Lung (tissue), 12 donors: ENCODE results near the gene SDCBP2. TPM values are rescaled to one million over a fixed set of nuclear protein-coding genes. Genes with fewer than 3 reads are reported as not detected.

Experiments
- ATAC-seq: fragments of 200-7000 bp; cut with Tn5 transposase; one replicate; pipeline ENCODE4 v1.9.1; 2020; ENCODE audit warnings: moderate number of reproducible peaks; ENCODE audit not compliant: insufficient read depth, low FRiP score
- DNase-seq, 3 donors: peaks; one replicate each; pipeline ENCODE4 v3.0.0-alpha.2; 2013 to 2017
- H3K27ac ChIP-seq, 2 donors: one replicate each; pipeline ENCODE4 v1.5.1; 2013; ENCODE audit warnings: mild to moderate bottlenecking in 2 of 2, moderate library complexity in 2 of 2, control low read depth in 1 of 2, inconsistent platforms in 1 of 2, low read depth in 1 of 2, low read length in 1 of 2
- H3K27me3 ChIP-seq, 3 donors: one replicate each; pipeline ENCODE4 v1.5.1; 2013; ENCODE audit warnings: low read length in 2 of 3; ENCODE audit not compliant: control insufficient read depth in 3 of 3, insufficient read depth in 3 of 3
- H3K36me3 ChIP-seq, 4 donors: one replicate each; pipeline ENCODE4 v1.5.1; 2013; ENCODE audit warnings: low read length in 4 of 4, mild to moderate bottlenecking in 1 of 4, moderate library complexity in 1 of 4; ENCODE audit not compliant: control insufficient read depth in 4 of 4, insufficient read depth in 4 of 4
- H3K4me1 ChIP-seq, 5 donors: one replicate each; pipeline ENCODE4 v1.5.1; 2013; ENCODE audit warnings: low read length in 5 of 5, mild to moderate bottlenecking in 2 of 5, moderate library complexity in 1 of 5; ENCODE audit not compliant: control insufficient read depth in 5 of 5, insufficient read depth in 5 of 5
- H3K4me3 ChIP-seq: one replicate; pipeline ENCODE4 v1.5.1; 2013; ENCODE audit warnings: mild to moderate bottlenecking, control low read depth, moderate library complexity
- H3K9ac ChIP-seq, 2 donors: one replicate each; pipeline ENCODE4 v1.5.1; 2013; ENCODE audit warnings: low read length in 2 of 2, control low read depth in 1 of 2; ENCODE audit not compliant: insufficient read depth in 1 of 2
- H3K9me3 ChIP-seq, 4 donors: one replicate each; pipeline ENCODE4 v1.5.1; 2013; ENCODE audit warnings: low read length in 3 of 4, mild to moderate bottlenecking in 1 of 4, moderate library complexity in 1 of 4; ENCODE audit not compliant: control insufficient read depth in 4 of 4, insufficient read depth in 3 of 4
- whole genome bisulfite sequencing, 2 donors: extraction: QIAGEN DNeasy Blood & Tissue Kit; methylation state at CpG; one replicate each; pipeline ENCODE4 v1.1.7; 2013; 5-methylcytosine and 5-hydroxymethylcytosine counted together
- polyA plus RNA-seq, 2 donors: library from polyadenylated mRNA; stranded (reverse); fragments of 200-250 nt; gene quantifications; one replicate each; pipeline ENCODE4 v1.2.1, GENCODE V29; 2013
- total RNA-seq, 2 donors: library from RNA; depleted of rRNA in 1 of 2; stranded (reverse); fragments of >200 nt in 1 of 2; gene quantifications; one replicate each; pipeline ENCODE4 v1.2.1, GENCODE V29; 2014 to 2021
- TF ChIP-seq, protein P1 (sequence below): IDR thresholded peaks from 2 replicates; pipeline ENCODE4 v1.5.1; 2012; ENCODE audit warnings: mild to moderate bottlenecking; ENCODE audit errors: control extremely low read depth, extremely low read depth
- donor health status: control.
- donor health status: control.
- donor health status: Bipolar disorder and iron deficiency.
- donor health status: healthy.
- donor health status: DM: yes; HTN: yes; CAD: no.

The SDCBP2 gene
- total and polyA plus RNA-seq, 4 donors = 3.5 to 18.1 (median 12.5) TPM

GRCh38 chr20:1360094-1360846 is 31.3 kb upstream of the SDCBP2 start:
- no peak overlapping the region for H3K4me3 ChIP-seq
- no peak overlapping the region for H3K9ac ChIP-seq
- DNase-seq (no peak), ATAC-seq (no peak)
- TF ChIP-seq, protein P1, sequence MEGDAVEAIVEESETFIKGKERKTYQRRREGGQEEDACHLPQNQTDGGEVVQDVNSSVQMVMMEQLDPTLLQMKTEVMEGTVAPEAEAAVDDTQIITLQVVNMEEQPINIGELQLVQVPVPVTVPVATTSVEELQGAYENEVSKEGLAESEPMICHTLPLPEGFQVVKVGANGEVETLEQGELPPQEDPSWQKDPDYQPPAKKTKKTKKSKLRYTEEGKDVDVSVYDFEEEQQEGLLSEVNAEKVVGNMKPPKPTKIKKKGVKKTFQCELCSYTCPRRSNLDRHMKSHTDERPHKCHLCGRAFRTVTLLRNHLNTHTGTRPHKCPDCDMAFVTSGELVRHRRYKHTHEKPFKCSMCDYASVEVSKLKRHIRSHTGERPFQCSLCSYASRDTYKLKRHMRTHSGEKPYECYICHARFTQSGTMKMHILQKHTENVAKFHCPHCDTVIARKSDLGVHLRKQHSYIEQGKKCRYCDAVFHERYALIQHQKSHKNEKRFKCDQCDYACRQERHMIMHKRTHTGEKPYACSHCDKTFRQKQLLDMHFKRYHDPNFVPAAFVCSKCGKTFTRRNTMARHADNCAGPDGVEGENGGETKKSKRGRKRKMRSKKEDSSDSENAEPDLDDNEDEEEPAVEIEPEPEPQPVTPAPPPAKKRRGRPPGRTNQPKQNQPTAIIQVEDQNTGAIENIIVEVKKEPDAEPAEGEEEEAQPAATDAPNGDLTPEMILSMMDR = no peak
- H3K4me1 ChIP-seq = peaks cover 0 to 2% (median 0%) of the 10 kb centered on the region in 5 donors
- 73 to 88% methylated on average over 7 of the region's 7 CpGs for WGBS, 2 donors
- H3K9me3 ChIP-seq = no peaks in the 10 kb centered on the region
- H3K36me3 ChIP-seq = peaks cover 2 to 18% (median 10%) of the 10 kb centered on the region in 4 donors
- H3K27ac ChIP-seq = no peak overlapping the region
- H3K27me3 ChIP-seq = no peaks in the 10 kb centered on the region

- Histone ChIP-seq H3K9me3 (peaks cover 0 to 2% (median 0%) of the 10 kb centered on the region in 4 donors), H3K27ac (no peak overlapping the region), H3K9ac (no peak overlapping the region), H3K36me3 (peaks cover 0 to 23% (median 12%) of the 10 kb centered on the region in 4 donors), H3K4me3 (no peak overlapping the region), H3K4me1 (peaks cover 0 to under 1% (median 0%) of the 10 kb centered on the region in 5 donors), H3K27me3 (no peaks in the 10 kb centered on the region)
- ATAC-seq (no peak), DNase-seq (no peak)
- 89 to 91% methylated on average over 9 of the region's 9 CpGs for WGBS, 2 donors
- TF ChIP-seq, protein P1 = no peak
Measured at GRCh38 chr20:1357921-1358671, 29.2 kb upstream of the SDCBP2 start.

DNA sequence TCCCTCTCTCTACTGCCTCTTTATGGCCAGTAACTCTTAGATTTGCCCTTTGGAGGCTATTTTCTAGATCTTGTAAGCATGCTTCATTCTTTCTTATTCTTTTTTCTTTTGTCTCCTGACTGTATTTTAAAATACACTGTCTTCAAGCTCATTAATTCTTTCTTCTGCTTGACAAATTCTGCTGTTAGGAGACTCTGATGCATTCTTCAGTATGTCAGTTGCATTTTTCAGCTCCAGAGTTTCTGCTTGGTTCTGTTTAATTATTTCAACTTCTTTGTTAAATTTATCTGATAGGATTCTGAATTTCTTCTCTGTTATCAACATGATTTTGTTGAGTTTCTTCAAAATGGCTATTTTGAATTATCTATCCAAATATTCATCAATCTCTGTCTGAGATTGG is 25.0 kb upstream of the SDCBP2 start:
- Histone ChIP-seq H3K4me1 (no peaks in the 10 kb centered on the region), H3K9ac (no peak overlapping the region), H3K36me3 (peaks cover 0 to 14% (median 5%) of the 10 kb centered on the region in 4 donors), H3K27me3 (no peaks in the 10 kb centered on the region), H3K9me3 (peaks cover 0 to 2% (median 0%) of the 10 kb centered on the region in 4 donors), H3K4me3 (no peak overlapping the region), H3K27ac (no peak overlapping the region)
- TF ChIP-seq, protein P1 = no peak
- ATAC-seq (no peak), DNase-seq (no peak)
